ENCODE results near the gene PTGES3L.
"Not testable (repeated sequence)": the region's sequence is repeated elsewhere in the genome, so short reads cannot be mapped to it uniquely, and the experiment has no call there.

PTGES3L gene

GRCh38 chr17:42980274-42980765 is 440 bp upstream of the PTGES3L start, which contains the start of gene RUNDC1:
Gene RUNDC1 (plus strand): TSS chr17:42980565. CDS start chr17:42980577, 12 bp downstream.
- peak; percentile 76 to 89 for DNase-seq (ENCODE audit: low read depth in 2 of 2)

- not testable (repeated sequence) for DNase-seq (ENCODE audit: low read depth in 2 of 2)
These were observed 4.2 kb downstream of the PTGES3L start for GRCh38 chr17:42975701-42976100.

GRCh38 chr17:42975265-42975664 is 4.6 kb downstream of the PTGES3L start:
- no peak for DNase-seq (ENCODE audit: low read depth in 2 of 2)

GRCh38 chr17:42973323-42973722 is 6.6 kb downstream of the PTGES3L start:
- not testable (repeated sequence) for DNase-seq (ENCODE audit: low read depth in 2 of 2)

GRCh38 chr17:42971589-42971988 is 8.3 kb downstream of the PTGES3L start:
- no peak for DNase-seq (ENCODE audit: low read depth in 2 of 2)

GRCh38 chr17:42969001-42969581 is 10.8 kb downstream of the PTGES3L start:
- no peak for DNase-seq (ENCODE audit: low read depth in 2 of 2)

- no peak for DNase-seq (ENCODE audit: low read depth in 2 of 2)
These were observed 12.0 kb downstream of the PTGES3L start for GRCh38 chr17:42967925-42968324.

- DNase-seq (ENCODE audit: low read depth in 2 of 2): peak; percentile 86 to 87
These were observed 15.5 kb downstream of the PTGES3L start, which contains the start of gene AARSD1 for GRCh38 chr17:42964161-42964932. Gene AARSD1 (minus strand): TSS chr17:42964454. CDS start chr17:42964440, 14 bp downstream.

GRCh38 chr17:42953669-42954068 is 26.2 kb downstream of the PTGES3L start:
- no peak for DNase-seq (ENCODE audit: low read depth in 2 of 2)

GRCh38 chr17:42950044-42950783 is 29.7 kb downstream of the PTGES3L start:
- no peak for DNase-seq (ENCODE audit: low read depth in 2 of 2)

GRCh38 chr17:42946812-42947211 is 33.1 kb downstream of the PTGES3L start:
- no peak for DNase-seq (ENCODE audit: low read depth in 2 of 2)

GRCh38 chr17:42944211-42944610 is 35.7 kb downstream of the PTGES3L start:
- no peak for DNase-seq (ENCODE audit: low read depth in 2 of 2)

GRCh38 chr17:42937712-42938596 is 41.9 kb downstream of the PTGES3L start:
- DNase-seq (ENCODE audit: low read depth in 2 of 2): no peak

- no peak for DNase-seq (ENCODE audit: low read depth in 2 of 2)
These were observed 50.4 kb downstream of the PTGES3L start for GRCh38 chr17:42929497-42929844.

GRCh38 chr17:42928714-42929496 is 51.0 kb downstream of the PTGES3L start:
- DNase-seq (ENCODE audit: low read depth in 2 of 2): peak; percentile 25

- no peak for DNase-seq (ENCODE audit: low read depth in 2 of 2)
These were observed 55.0 kb downstream of the PTGES3L start for GRCh38 chr17:42924891-42925290.

- not testable (repeated sequence) for DNase-seq (ENCODE audit: low read depth in 2 of 2)
These were observed 56.4 kb downstream of the PTGES3L start for GRCh38 chr17:42923472-42923871.

- DNase-seq (ENCODE audit: low read depth in 2 of 2): no peak
These were observed 57.6 kb downstream of the PTGES3L start for GRCh38 chr17:42922294-42922693.

- DNase-seq (ENCODE audit: low read depth in 2 of 2): no peak
These were observed 59.0 kb downstream of the PTGES3L start for GRCh38 chr17:42920922-42921321.

GRCh38 chr17:42920106-42920900 is 59.6 kb downstream of the PTGES3L start:
- no peak for DNase-seq (ENCODE audit: low read depth in 2 of 2)
